ENCODE measurements around the gene MAGI1.

Gene MAGI1

GRCh38 chr3:65655061-65655460, 383.7 kb downstream of the MAGI1 start:
- no peak for DNase-seq

GRCh38 chr3:65653731-65654130, 385.0 kb downstream of the MAGI1 start:
- no peak for DNase-seq

- DNase-seq = no peak
Measured at GRCh38 chr3:65650247-65650646, 388.5 kb downstream of the MAGI1 start.

- no peak for DNase-seq
Measured at GRCh38 chr3:65647369-65647768, 391.3 kb downstream of the MAGI1 start.

GRCh38 chr3:65642883-65643282, 395.8 kb downstream of the MAGI1 start:
- no peak for DNase-seq

GRCh38 chr3:65641777-65642176, 396.9 kb downstream of the MAGI1 start:
- DNase-seq = peak; percentile 70

- DNase-seq = no peak
Measured at GRCh38 chr3:65641045-65641444, 397.7 kb downstream of the MAGI1 start.

- DNase-seq = no peak
Measured at GRCh38 chr3:65639444-65639843, 399.3 kb downstream of the MAGI1 start.

GRCh38 chr3:65638301-65638700, 400.4 kb downstream of the MAGI1 start:
- DNase-seq = no peak

- peak; percentile 95 for DNase-seq
Measured at GRCh38 chr3:65636326-65636725, 402.4 kb downstream of the MAGI1 start.

GRCh38 chr3:65635657-65636056, 403.1 kb downstream of the MAGI1 start:
- peak; percentile 57 for DNase-seq

- peak; percentile 75 for DNase-seq
Measured at GRCh38 chr3:65633018-65633638, 405.6 kb downstream of the MAGI1 start.

- no peak for DNase-seq
Measured at GRCh38 chr3:65632414-65632813, 406.3 kb downstream of the MAGI1 start.

- DNase-seq = no peak
Measured at GRCh38 chr3:65628978-65629377, 409.7 kb downstream of the MAGI1 start.

GRCh38 chr3:65627062-65627461, 411.7 kb downstream of the MAGI1 start:
- no peak for DNase-seq

GRCh38 chr3:65625305-65625704, 413.4 kb downstream of the MAGI1 start:
- no peak for DNase-seq

- no peak for DNase-seq
Measured at GRCh38 chr3:65623362-65623761, 415.4 kb downstream of the MAGI1 start.

GRCh38 chr3:65619888-65620287, 418.8 kb downstream of the MAGI1 start:
- DNase-seq = peak; percentile 7

GRCh38 chr3:65619451-65619881, 419.3 kb downstream of the MAGI1 start:
- peak; percentile 19 for DNase-seq

- DNase-seq = no peak
Measured at GRCh38 chr3:65618599-65618998, 420.1 kb downstream of the MAGI1 start.

GRCh38 chr3:65617787-65618186, 420.9 kb downstream of the MAGI1 start:
- DNase-seq = no peak

- DNase-seq = no peak
Measured at GRCh38 chr3:65617209-65617608, 421.5 kb downstream of the MAGI1 start.

- no peak for DNase-seq
Measured at GRCh38 chr3:65616563-65616962, 422.2 kb downstream of the MAGI1 start.

- no peak for DNase-seq
Measured at GRCh38 chr3:65615329-65615728, 423.4 kb downstream of the MAGI1 start.

GRCh38 chr3:65614585-65614984, 424.1 kb downstream of the MAGI1 start:
- no peak for DNase-seq

All from NCI-H69 (cell line).